Stomach (tissue), 9 donors: ENCODE data around the gene JPH2. TPM values are rescaled to one million over a fixed set of nuclear protein-coding genes. Genes with fewer than 3 reads are reported as not detected.

ENCODE experiments used
- DNase-seq, 2 donors: peaks; one replicate each; pipeline versions ENCODE4 v3.0.0 to v3.0.0-alpha.2; 2013 to 2019
- H3K27ac ChIP-seq, 5 donors: fragments of 200-600 bp in 4 of 5; sonication (generic) in 4 of 5; one replicate each; pipeline ENCODE4 v1.5.1; 2013 to 2019; ENCODE audit warnings: mild to moderate bottlenecking in 1 of 5, moderate library complexity in 1 of 5
- H3K27me3 ChIP-seq, 3 donors: fragments of 200-600 bp; sonication (generic); one replicate each; pipeline ENCODE4 v1.5.1; 2017 to 2019; ENCODE audit warnings: mixed run types in 1 of 3
- H3K36me3 ChIP-seq, 4 donors: fragments of 200-600 bp; sonication (generic); 1 replicate in 3 of 4; 2 replicates in 1 of 4; pipeline ENCODE4 v1.5.1; 2016 to 2019
- H3K4me1 ChIP-seq, 4 donors: fragments of 200-600 bp; sonication (generic); one replicate each; pipeline ENCODE4 v1.5.1; 2016 to 2019
- H3K4me3 ChIP-seq, 4 donors: fragments of 200-600 bp; sonication (generic) in 3 of 4; one replicate each; pipeline ENCODE4 v1.5.1; 2016 to 2019; ENCODE audit warnings: mild to moderate bottlenecking in 1 of 4
- H3K9me3 ChIP-seq, 4 donors: fragments of 200-600 bp; sonication (generic); one replicate each; pipeline ENCODE4 v1.5.1; 2016 to 2019
- EP300 ChIP-seq: sonication (generic); formaldehyde crosslinking; IDR thresholded peaks from one replicate; pipeline ENCODE4 v1.6.1; 2017; ENCODE audit warnings: antibody characterized with exemption
- POLR2A ChIP-seq, 4 donors: fragments of 450-650 bp; IDR thresholded peaks; one replicate each; pipeline ENCODE4 v1.6.1; 2016; ENCODE audit warnings: antibody characterized with exemption in 4 of 4, control low read depth in 2 of 4, mild to moderate bottlenecking in 1 of 4, moderate library complexity in 1 of 4
- POLR2AphosphoS5 ChIP-seq, 3 donors: sonication (generic); formaldehyde crosslinking; IDR thresholded peaks; one replicate each; pipeline ENCODE4 v1.6.1; 2016; ENCODE audit warnings: antibody characterized with exemption in 3 of 3
- WGBS, 5 donors: extraction: QIAGEN DNeasy Blood & Tissue Kit in 3 of 5; methylation state at CpG; one replicate each; pipeline versions ENCODE4 v1.1.5 to v1.1.7; 2013 to 2018; 5-methylcytosine and 5-hydroxymethylcytosine counted together
- intact Hi-C: fragments of 100-400 bp; cut with DNase I; formaldehyde crosslinking; loops from one replicate; pipeline ENCODE4 v1.15.1; 2023; ENCODE audit warnings: low total_unique reads
- polyA plus RNA-seq, 3 donors: library from polyadenylated mRNA; stranded (reverse); fragments of 200-250 nt; gene quantifications; one replicate each; pipeline ENCODE4 v1.2.3, GENCODE V29; 2013
- total RNA-seq, 5 donors: library from RNA; depleted of rRNA; stranded (reverse); fragments of >200 nt; gene quantifications; one replicate each; pipeline versions ENCODE4 v1.1.0 to v1.2.3, GENCODE V29; 2014 to 2016
- TF ChIP-seq, protein P1 (sequence below), 7 experiments: fragments of 450-650 bp in 4 of 7; fragments of 200-600 bp in 3 of 7; sonication (generic) in 3 of 7; IDR thresholded peaks; one replicate each; pipeline ENCODE4 v1.5.1; 2016 to 2019; ENCODE audit warnings: antibody characterized with exemption in 7 of 7, control low read depth in 2 of 7, mild to moderate bottlenecking in 1 of 7
- donor health status: healthy with polysubstance abuse.
- donor health status: Bipolar disorder and iron deficiency.
- donor health status: healthy.

JPH2 gene
- total and polyA plus RNA-seq, 8 donors: 0.15 to 51.9 (median 10.9) TPM

DNA sequence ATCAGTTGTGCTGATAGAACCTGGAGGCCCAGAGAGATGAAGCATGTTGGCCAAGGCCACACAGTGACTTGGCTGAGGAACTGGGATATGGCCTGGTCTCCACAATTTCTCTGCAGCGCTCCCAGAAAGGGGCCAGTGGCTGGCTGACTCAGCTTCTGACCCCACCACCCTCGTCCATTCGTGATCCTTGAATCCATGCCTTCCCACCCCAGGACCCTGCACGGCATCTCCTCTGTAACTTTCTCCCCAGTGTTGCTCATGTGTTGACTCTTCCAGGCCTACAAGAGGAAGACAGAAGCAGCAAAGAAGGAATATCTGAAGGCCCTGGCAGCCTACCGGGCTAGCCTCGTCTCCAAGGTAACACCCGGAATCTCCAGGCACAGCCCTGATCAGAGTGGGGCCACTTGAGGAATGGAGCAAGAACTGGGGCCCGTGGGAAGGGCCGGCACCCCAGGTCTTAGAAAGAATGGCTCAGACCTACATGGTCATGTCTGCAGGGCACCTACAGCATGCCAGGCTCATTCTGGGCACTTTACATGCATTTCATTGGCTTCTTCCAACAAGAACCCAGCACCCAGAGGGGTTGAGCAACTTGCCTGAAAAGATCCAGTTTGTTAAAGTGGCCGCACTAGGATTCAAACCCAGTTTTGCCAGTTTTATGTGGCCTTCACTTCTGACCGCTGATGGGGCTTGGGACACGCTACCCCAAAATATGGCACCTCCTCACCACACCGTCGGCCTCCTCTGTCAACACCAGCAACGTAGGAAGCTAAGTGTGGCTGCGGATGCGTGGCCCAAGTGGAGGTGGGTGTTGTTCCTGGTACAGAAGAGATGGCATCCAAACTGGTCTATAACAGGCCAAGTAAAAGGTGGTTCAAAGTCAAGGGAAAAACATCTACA is 122.2 kb downstream of the JPH2 start:
- no peak for DNase-seq
- 89 to 94% (median 92%) methylated on average over 16 to 17 of the region's 17 CpGs for WGBS, 5 donors
- intact Hi-C loops: no loop called here

More for the DNA sequence above, 122.2 kb downstream of the JPH2 start:
- no peaks in the 10 kb centered on the region for H3K27me3 ChIP-seq
- peaks cover 0 to 5% (median 0%) of the 10 kb centered on the region in 4 donors for H3K4me1 ChIP-seq
- H3K9me3 ChIP-seq: no peaks in the 10 kb centered on the region
- no peak for TF ChIP-seq EP300
- TF ChIP-seq POLR2A (IDR thresholded peaks at IDR 0.05): no peak
- TF ChIP-seq, protein P1, sequence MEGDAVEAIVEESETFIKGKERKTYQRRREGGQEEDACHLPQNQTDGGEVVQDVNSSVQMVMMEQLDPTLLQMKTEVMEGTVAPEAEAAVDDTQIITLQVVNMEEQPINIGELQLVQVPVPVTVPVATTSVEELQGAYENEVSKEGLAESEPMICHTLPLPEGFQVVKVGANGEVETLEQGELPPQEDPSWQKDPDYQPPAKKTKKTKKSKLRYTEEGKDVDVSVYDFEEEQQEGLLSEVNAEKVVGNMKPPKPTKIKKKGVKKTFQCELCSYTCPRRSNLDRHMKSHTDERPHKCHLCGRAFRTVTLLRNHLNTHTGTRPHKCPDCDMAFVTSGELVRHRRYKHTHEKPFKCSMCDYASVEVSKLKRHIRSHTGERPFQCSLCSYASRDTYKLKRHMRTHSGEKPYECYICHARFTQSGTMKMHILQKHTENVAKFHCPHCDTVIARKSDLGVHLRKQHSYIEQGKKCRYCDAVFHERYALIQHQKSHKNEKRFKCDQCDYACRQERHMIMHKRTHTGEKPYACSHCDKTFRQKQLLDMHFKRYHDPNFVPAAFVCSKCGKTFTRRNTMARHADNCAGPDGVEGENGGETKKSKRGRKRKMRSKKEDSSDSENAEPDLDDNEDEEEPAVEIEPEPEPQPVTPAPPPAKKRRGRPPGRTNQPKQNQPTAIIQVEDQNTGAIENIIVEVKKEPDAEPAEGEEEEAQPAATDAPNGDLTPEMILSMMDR (IDR thresholded peaks at IDR 0.05): no peak
- no peak for TF ChIP-seq POLR2AphosphoS5 (IDR thresholded peaks at IDR 0.05)
- H3K36me3 ChIP-seq: peaks cover 0 to 8% (median 3%) of the 10 kb centered on the region in 4 donors
- no peak overlapping the region for H3K4me3 ChIP-seq
- H3K27ac ChIP-seq: no peak overlapping the region

Other genes with a start within 250 kb of the JPH2 start
- 10 to 100 TPM in 4 of 5 donors, 1 to 10 TPM in 1; 7.8 to 87.5 (median 31.9) TPM for gene OSER1, start 23.6 kb upstream of the JPH2 start, total RNA-seq
- 10 to 100 TPM; 22.9 to 33.5 (median 30.9) TPM for gene OSER1, start 23.6 kb upstream of the JPH2 start, polyA plus RNA-seq
- 1 to 10 TPM in 1 of 5 donors, under 1 TPM in 1, not detected in 3; 0.29 to 1.5 TPM for gene GDAP1L1, start 60.1 kb upstream of the JPH2 start, total RNA-seq
- 1 to 10 TPM in 1 of 3 donors, under 1 TPM in 2; 0.25 to 1.1 (median 0.61) TPM for gene GDAP1L1, start 60.1 kb upstream of the JPH2 start, polyA plus RNA-seq
- 1 to 10 TPM; 2.7 to 5.7 (median 5.3) TPM for gene FITM2, start 124.0 kb upstream of the JPH2 start, total RNA-seq
- 1 to 10 TPM in 2 of 3 donors, under 1 TPM in 1; 0.46 to 2.5 (median 1.7) TPM for gene FITM2, start 124.0 kb upstream of the JPH2 start, polyA plus RNA-seq
- gene R3HDML, start 149.9 kb upstream of the JPH2 start, total RNA-seq: not detected
- gene R3HDML, start 149.9 kb upstream of the JPH2 start, polyA plus RNA-seq: not detected
- gene HNF4A, start 168.5 kb upstream of the JPH2 start, total RNA-seq: 10 to 100 TPM; 10.3 to 64.8 (median 33.5) TPM
- gene HNF4A, start 168.5 kb upstream of the JPH2 start, polyA plus RNA-seq: 10 to 100 TPM in 1 of 3 donors, 1 to 10 TPM in 2; 1.3 to 18.5 (median 9.2) TPM